Stimulated activated CD8-positive, alpha-beta memory T cell treated with anti-CD3 and anti-CD28 coated beads, Interleukin-12 subunit alpha, Interleukin-12 subunit beta, amount 100 ng/mL, for 24 hours (primary cell): Measurements from ENCODE around the gene TOR2A.
"Not testable (repeated sequence)": the region's sequence is repeated elsewhere in the genome, so short reads cannot be mapped to it uniquely, and the experiment has no call there.

ENCODE experiments used
- DNase-seq: peaks from one replicate; pipeline ENCODE4 v3.0.0-alpha.2; 2020; ENCODE audit errors: extremely low read depth

Gene TOR2A

DNA sequence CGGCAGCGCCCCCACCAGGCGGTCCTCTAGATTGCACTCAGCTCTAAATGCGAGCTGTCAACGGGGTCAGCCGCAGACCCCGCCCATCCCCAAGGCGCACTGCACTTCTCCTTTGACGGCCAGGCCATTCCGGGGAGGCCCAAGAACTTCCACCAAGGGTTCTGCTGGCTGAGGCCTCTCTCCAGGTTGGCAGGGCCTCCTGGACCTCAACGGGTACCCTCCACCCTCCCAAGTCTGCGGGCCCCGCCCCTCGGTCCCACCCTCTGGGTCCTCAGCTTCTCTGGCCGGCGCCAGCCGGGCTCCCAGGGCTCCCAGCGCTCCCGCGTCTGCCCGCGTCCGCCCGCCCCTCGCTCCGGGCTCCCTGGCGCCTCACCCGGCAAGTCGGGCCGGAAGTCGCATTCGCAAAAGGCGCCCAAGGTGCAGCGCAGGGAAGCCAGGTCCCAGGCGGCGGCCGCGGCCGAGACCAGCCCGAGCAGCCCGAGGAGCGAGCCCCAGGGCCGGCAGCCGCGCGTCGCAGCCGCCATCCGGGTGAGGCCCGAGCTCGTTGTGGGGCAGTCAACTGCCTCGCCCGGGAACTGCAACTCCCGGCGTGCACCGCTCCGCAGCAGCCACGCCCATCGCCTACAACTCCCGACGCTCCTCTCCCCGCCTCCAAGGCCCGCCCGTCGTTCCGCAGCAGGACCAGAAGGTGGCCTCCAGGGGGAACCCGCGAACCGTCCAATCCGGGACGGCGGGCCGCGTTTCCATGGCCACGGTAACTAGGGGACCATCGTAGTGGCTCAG is at the start of gene TOR2A:
Gene TOR2A, minus strand, starts transcription at position 548 of the 783 bp plus-strand sequence. Its CDS starts 24 bp downstream, at position 524.
- DNase-seq: peak; percentile 98

- peak; percentile 45 for DNase-seq
Measured at GRCh38 chr9:127783111-127784008, 48.3 kb upstream of the TOR2A start.

DNA sequence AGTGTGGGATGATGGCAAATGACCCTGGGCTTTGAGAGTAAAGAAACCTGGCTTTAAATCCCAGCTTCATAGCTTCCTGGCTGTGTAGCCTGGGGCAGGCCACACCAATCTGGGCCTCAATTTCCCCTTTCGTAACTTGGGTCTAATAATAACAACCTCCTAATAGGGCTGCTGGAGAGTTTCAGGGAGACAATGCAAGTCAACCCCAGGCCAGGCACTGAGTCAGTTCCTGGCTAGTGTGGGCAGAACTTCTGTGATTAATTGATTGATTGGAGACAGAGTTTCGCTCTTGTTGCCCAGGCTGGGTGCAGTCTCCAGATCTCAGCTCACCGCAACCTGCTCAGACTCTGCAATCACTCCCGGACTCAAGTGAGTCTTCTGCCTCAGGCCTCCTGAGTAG is 46.7 kb upstream of the TOR2A start:
- DNase-seq: no peak

GRCh38 chr9:127780909-127781308 is 45.8 kb upstream of the TOR2A start:
- not testable (repeated sequence) for DNase-seq

DNA sequence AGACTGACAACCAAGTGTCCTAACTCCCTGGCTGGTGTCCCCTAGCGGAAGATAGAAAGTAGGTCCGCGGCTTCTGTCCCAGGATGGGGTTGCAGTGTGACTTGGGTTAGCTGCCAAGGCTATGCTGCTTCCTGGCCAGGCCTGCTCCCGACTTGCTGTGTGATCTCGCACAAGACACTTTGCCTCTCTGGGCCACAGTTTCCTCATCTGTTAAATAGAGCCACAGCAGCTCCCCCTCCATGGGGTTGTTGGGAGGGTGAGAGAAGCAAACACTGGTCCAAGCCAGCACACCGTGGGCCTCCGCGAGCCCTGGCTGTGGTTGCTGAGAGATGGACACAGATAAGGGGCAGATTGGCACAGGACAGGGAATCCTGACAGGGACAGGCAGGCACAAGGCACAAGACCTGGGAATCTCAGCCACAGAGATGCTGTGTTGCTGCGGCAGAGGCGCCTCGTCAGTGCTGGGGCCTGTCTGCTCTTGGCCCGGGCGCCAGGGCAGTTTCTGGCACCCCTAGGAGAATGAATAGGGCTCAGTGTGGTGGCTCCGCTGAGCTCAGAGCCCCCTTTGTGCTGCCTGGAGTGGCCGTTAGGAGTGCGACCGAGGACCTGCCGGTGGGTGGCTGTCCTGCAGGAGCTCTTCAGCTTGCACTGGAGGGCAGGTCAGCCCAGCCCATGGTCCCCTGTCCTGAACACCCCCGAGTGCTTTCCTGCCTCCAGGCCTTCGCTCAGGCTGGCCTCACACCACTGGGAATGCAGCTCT is 45.2 kb upstream of the TOR2A start:
- DNase-seq: no peak

DNA sequence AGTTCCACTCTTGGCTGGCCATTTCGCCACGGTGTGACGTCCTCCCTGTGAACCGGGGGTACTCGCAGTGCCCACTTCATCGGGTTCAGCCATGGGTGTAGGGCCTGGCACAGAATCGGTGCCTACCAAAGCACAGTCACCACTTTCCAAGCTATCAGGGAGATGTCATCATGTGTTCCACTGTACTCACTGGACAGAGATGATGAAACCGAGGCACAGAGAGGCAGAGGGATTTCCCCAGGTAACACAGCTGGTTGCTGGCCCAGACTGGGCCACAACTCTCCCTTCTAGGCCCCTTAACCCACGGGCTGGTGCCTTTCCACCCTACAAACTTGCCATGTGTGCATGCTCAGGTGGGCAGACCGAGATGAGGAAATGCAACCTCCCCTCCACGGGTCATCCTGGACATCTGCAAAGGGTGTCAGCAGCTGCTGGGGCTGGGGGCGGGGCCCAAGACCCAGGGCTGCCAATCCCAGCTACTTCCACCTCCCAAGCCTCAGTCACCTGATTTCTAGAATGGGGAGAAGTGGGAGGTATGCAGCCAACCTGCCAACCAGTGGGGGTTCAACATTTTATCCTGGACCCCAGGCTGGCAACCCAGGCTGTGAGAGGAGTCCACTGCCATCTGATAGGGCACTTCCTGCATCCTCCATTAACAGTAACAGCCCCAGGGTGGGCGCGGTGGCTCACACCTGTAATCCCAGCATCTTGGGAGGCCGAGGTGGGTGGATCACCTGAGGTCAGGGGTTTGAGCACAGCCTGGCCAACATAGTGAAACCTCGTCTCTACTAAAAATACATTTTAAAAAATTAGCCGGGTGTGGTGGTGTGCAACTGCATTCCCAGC is 44.3 kb upstream of the TOR2A start:
- peak; percentile 27 for DNase-seq

DNA sequence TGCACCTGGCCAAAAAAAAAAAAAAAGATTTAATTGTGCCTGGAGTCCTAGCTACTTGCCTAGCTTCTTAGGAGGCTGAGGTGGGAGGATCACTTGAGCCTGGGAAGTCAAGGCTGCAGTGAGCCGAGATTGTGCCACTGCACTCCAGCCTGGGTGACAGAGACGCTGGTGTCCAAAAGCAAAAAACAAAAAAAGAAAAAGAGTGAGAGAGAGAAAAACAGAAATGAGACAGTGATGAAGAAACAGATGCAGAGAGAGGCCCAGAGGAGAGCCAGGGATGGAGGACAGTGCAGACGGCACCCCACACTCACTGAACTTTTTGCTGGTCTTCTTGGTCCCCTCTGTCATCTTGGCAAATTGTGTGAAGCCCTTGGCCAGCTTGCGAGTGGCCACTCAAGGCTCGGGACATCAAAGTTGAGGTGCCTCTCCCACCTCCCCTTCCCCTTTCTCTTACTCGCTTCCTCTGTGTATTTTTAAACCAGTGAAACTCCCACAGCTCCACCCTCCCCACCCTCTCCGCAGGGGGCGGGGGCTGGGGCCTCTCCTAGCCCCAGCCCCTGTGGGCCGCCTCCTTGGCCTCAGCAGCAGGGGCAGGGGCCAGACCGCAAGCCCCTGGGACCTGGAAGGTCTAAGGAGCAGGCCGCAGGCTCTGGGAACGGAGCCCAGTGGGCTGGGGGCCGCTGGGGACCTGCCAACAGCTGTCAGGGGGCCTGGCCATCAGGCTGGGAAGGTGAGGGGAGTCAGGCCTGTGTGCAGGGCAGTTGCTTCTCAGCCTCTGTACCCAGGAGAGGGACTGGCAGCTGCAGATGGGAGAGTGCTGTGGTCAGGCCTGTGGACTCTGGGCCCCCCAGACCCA is 43.4 kb upstream of the TOR2A start, which contains the start of gene SH2D3C:
Gene SH2D3C, minus strand, starts transcription at position 387 of the 856 bp plus-strand sequence. Its CDS starts 39 bp downstream, at position 348.
- DNase-seq: no peak

DNA sequence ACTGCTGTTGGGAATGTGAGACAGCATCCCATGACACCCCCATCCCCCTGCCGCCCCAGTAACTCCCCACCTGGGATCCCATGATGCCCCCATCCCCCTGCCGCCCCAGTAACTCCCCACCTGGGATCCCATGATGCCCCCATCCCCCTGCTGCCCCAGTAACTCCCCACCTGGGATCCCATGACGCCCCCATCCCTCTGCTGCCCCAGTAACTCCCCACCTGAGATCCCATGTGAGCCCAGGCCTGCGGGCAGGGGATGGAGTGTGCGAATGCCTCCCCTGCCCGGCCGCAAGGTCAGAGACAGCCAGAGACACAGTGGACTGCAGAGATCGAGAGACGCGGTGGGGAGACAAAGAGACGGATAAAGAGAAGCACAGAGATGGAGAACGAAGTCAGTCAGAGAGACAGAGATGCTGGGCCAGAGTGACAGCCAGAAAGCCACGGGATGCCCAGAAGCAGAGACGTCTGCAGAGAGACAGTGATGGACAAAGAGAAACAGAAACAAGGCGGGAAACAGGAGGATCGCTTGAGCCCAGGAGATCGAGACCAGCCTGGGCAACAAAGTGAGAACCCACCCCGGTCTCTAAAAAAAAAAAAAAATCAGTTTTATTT is 42.4 kb upstream of the TOR2A start:
- DNase-seq: no peak

- no peak for DNase-seq
Measured at GRCh38 chr9:127776924-127777289, 41.8 kb upstream of the TOR2A start.

DNA sequence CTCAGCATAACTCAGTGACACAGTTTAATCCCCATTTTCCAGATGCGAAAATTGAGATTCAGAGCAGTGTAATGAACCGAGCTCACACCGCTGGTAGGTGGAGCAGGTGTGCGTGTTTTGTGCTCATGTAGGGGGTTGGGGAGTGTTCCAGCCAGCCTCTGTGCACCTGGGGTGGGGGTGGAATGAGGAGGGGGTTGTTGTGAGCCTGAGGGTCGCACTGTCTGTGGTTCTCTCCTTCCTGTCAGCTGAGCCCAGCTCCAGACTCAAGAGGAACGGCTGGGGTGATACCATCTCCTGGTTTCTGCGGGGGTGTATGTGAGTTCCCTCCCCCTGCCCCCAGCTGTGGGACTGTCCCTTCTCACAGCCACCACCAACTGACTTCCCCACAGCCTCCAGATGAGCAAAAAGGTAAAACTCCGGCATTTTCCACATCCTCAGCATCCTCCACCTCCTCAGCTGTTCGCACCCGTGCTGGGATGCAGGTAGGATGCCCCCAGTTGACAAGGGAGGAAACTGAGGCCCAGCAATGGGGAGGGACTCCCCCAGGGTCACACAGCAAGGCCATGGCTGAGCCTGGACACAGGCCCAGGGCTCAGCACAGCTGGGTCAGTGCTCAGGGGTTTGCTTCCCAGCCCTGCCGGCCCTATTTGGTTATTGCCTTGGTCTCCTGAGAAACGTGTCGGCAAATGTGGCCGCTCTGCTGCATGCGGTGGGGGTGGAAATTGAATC is 41.3 kb upstream of the TOR2A start:
- peak; percentile 45 for DNase-seq

GRCh38 chr9:127773981-127774380 is 38.9 kb upstream of the TOR2A start:
- DNase-seq: no peak

DNA sequence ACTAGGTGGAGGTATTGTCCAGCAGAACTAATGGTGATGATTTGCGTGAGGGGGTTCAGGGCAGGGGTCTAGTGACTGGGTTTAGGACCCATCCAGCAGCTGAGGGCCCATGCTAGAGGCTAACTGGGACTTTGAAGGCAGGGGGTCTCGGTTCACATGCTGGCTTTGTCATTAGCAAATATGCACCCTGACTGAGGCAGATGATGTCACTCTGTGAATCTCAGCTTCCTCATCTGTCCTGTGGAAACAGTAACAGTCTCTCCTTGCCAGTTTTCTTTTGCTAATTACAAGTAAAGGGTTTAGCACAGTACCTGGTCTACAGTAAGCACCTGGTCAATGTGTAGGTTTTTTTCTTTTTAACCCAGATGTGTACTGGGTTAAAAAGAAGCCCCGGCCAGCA is 38.2 kb upstream of the TOR2A start:
- no peak for DNase-seq

DNA sequence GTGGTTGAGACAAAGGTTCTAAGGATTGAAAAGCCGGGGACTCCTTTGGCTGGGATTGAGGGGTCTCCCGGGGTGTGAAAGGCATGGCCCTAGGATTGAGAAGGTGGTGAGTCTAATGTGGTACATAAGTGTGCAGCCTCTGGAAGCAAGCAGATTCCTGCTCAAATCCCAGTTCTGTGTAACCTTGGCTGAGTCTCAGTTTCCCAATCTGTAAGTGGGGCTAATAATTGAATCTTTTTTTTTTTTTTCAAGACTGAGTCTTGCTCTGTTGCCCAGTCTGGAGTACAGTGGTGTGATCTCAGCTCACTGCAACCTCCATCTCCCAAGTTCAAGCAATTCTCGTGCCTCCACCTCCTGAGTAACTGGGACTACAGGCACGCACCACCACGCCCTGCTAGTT is 37.5 kb upstream of the TOR2A start:
- DNase-seq: no peak

GRCh38 chr9:127771570-127772189 is 36.6 kb upstream of the TOR2A start:
- no peak for DNase-seq

DNA sequence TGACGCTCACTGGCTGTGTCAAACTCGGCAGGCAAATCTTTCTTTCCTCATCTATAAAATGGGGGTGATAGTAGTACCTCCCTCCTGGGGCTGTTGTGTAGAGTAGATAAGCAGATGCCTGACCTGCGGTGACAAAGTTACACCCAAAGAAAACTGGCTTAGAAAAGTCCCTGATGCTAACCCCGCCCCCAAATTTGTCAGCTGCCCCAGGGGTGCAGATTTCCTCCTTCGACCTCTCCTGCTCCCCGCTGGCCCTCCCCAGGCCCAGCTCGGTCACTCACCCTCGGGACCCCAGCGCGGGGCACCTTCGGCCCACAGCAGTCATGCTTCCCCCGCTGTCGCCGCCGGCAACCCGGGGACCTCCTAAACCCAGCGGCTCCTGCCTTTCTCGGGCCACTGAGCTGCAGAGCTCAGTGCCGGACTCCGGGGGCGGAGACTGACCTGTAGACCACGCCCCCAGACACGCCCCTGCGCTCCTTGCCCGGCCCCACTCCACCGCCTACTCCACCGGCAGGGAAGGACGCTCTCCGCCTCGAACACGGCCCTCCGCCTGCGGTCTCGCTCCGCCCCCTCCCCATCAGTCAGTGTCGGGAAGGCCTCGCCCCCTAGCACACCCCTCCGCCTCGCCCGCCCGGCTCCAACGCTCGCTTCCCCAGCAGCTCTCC is 35.9 kb upstream of the TOR2A start:
- DNase-seq: peak; percentile 92

DNA sequence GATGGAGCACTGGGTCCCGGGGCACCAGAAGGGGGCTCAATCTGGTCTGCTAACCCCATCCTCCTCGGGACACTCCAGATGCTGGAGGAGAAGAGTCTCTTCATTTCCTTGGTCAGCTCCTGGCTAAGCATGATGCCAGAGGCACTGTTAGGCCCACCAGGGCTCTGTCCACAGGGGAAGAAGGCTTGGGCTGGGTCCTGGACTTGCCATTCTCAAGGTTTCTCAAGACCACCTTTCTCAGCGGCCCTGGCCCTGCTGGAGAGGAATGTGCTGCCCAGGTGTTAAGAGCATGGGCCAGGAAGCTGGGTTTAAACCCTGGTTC is 35.5 kb upstream of the TOR2A start:
- no peak for DNase-seq

DNA sequence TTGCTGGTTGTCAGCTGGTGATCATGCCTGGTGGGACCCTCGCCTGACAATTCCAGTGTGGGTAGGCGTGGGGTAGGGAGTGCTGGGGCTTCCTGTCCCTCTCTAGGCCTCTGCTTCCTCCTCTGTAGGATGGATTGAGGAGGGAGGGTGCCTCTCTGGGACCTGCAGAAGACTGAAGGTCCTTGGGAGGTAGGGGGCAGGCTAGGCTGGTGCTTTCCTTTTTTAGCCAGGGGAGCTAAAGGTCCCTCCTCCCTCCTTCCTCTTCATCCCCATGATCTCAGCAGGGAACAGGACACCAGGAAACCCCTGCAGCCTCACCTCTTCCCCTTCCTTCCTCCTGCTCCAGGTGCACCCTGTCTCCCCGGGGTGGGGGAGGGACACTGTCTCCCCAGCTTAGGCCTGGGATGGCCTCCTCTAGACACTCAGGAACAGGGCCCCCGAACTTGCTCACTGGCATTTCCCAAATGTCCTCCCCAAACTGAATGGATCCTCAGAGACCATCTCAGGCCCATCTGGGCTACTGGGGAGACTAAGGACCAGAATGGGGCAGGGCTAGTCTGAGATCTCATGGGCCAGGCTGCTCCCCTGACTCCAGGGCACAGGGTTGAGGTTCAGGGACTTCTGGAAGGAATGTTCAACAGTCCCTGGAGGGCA is 35.0 kb upstream of the TOR2A start:
- no peak for DNase-seq

GRCh38 chr9:127769101-127769500 is 34.0 kb upstream of the TOR2A start:
- DNase-seq: no peak
